Stomach (tissue), 4 donors: ENCODE results near the gene TMEM182.

Source experiments
- CTCF ChIP-seq, 7 experiments: fragments of 450-650 bp in 4 of 7; fragments of 200-600 bp in 3 of 7; sonication (generic) in 3 of 7; IDR thresholded peaks; one replicate each; pipeline ENCODE4 v1.5.1; 2016 to 2019; ENCODE audit warnings: antibody characterized with exemption in 7 of 7, control low read depth in 2 of 7, mild to moderate bottlenecking in 1 of 7
- POLR2A ChIP-seq, 4 donors: fragments of 450-650 bp; IDR thresholded peaks; one replicate each; pipeline ENCODE4 v1.6.1; 2016; ENCODE audit warnings: antibody characterized with exemption in 4 of 4, control low read depth in 2 of 4, mild to moderate bottlenecking in 1 of 4, moderate library complexity in 1 of 4

- TF ChIP-seq POLR2A (IDR thresholded peaks at IDR 0.05) (no peak), CTCF (IDR thresholded peaks at IDR 0.05) (no peak)
These were observed 43.2 kb upstream of the TMEM182 start for GRCh38 chr2:102718387-102719316.
